Activated CD8-positive, alpha-beta T cell treated with anti-CD3 and anti-CD28 coated beads for 36 hours (primary cell): ENCODE results near the gene GNA14. TPM values are rescaled to one million over a fixed set of nuclear protein-coding genes. Genes with fewer than 3 reads are reported as not detected.
"Not testable (repeated sequence)": the region's sequence is repeated elsewhere in the genome, so short reads cannot be mapped to it uniquely, and the experiment has no call there.

Experiments
- ATAC-seq: fragments of 200-7000 bp; cut with Tn5 transposase; one replicate; pipeline ENCODE4 v1.10.0; 2021; ENCODE audit warnings: mild to moderate bottlenecking, moderate library complexity
- CTCF ChIA-PET: fragments of 350-600 bp; sonication (Branson Sonifier 250); formaldehyde crosslinking; loops from one replicate; lab custom pipeline; 2021; ENCODE audit warnings: antibody characterized with exemption; lab: Charles Lee
- POLR2A ChIA-PET: fragments of 350-600 bp; sonication (Branson Sonifier 250); formaldehyde crosslinking; loops from one replicate; lab custom pipeline; 2021; ENCODE audit warnings: antibody characterized with exemption; lab: Charles Lee
- DNase-seq: peaks from one replicate; pipeline ENCODE4 v3.0.0-alpha.2; 2020
- H3K27ac Mint-ChIP-seq: one replicate; pipeline ENCODE4 v1.8.0; 2021; ENCODE audit warnings: mild to moderate bottlenecking, mixed read lengths
- H3K27me3 Mint-ChIP-seq: one replicate; pipeline ENCODE4 v1.8.0; 2021; ENCODE audit warnings: mixed read lengths
- H3K36me3 Mint-ChIP-seq: one replicate; pipeline ENCODE4 v1.8.0; 2021; ENCODE audit warnings: low read depth, mixed read lengths
- H3K4me1 Mint-ChIP-seq: one replicate; pipeline ENCODE4 v1.8.0; 2021; ENCODE audit warnings: low read depth, mixed read lengths
- H3K4me3 Mint-ChIP-seq: one replicate; pipeline ENCODE4 v1.8.0; 2021; ENCODE audit warnings: mild to moderate bottlenecking, moderate library complexity, mixed read lengths
- H3K9me3 Mint-ChIP-seq: one replicate; pipeline ENCODE4 v1.8.0; 2021; ENCODE audit warnings: mixed read lengths
- intact Hi-C: fragments of 100-400 bp; cut with micrococcal nuclease; formaldehyde crosslinking; loops from one replicate; pipeline ENCODE4 v1.10.0; 2022
- total RNA-seq, 2 experiments: library from RNA; stranded (reverse); gene quantifications; one replicate each; pipeline ENCODE4 v1.2.3, GENCODE V29; 2021
- TF ChIP-seq, protein P1 (sequence below): fragments of 200-600 bp; IDR thresholded peaks from one replicate; pipeline ENCODE4 v1.8.0; 2022; ENCODE audit warnings: antibody characterized with exemption, mild to moderate bottlenecking

The GNA14 gene
- total RNA-seq, 2 experiments from 2014 or later: not detected

- Mint-ChIP-seq H3K36me3 (no peaks in the 10 kb centered on the region), H3K27ac (no peak overlapping the region), H3K27me3 (no peaks in the 10 kb centered on the region), H3K4me1 (no peaks in the 10 kb centered on the region), H3K9me3 (no peaks in the 10 kb centered on the region), H3K4me3 (no peak overlapping the region)
- no peak for DNase-seq
- CTCF ChIA-PET: interaction anchor here (2.2 kb wide), 1 partner anchor 45 kb away, joined by 9 read pairs; no protein-coding TSS in a partner anchor
- TF ChIP-seq, protein P1, sequence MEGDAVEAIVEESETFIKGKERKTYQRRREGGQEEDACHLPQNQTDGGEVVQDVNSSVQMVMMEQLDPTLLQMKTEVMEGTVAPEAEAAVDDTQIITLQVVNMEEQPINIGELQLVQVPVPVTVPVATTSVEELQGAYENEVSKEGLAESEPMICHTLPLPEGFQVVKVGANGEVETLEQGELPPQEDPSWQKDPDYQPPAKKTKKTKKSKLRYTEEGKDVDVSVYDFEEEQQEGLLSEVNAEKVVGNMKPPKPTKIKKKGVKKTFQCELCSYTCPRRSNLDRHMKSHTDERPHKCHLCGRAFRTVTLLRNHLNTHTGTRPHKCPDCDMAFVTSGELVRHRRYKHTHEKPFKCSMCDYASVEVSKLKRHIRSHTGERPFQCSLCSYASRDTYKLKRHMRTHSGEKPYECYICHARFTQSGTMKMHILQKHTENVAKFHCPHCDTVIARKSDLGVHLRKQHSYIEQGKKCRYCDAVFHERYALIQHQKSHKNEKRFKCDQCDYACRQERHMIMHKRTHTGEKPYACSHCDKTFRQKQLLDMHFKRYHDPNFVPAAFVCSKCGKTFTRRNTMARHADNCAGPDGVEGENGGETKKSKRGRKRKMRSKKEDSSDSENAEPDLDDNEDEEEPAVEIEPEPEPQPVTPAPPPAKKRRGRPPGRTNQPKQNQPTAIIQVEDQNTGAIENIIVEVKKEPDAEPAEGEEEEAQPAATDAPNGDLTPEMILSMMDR: no peak
- intact Hi-C loops: no loop called here
- ATAC-seq: no peak
- POLR2A ChIA-PET: interaction anchor here (0.6 kb wide), 1 partner anchor 172 kb away, joined by 3 read pairs; no protein-coding TSS in a partner anchor
These were observed 145.6 kb downstream of the GNA14 start for GRCh38 chr9:77502568-77502967.

DNA sequence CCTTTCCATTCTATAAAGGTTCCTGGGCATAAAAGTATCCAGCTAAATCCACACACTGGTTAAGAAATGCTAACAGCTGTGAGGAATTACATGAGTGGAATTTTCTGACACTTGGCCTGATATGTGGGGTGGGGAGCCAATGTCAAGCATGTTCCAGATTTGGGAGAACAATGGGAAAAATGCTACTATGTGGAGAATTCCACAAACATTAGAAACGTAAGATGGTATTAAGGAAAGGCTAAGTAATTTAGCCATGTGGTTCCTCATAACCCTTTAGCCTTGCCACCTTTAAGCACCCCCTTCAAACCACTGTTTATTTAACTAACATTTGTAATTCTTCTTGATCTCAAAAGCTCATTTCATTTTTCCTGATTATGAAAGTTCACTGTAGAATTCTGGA lies 149.2 kb downstream of the GNA14 start:
- intact Hi-C loops: no loop called here
- ChIA-PET POLR2A (no interaction called here), CTCF (no interaction called here)
- TF ChIP-seq, protein P1: no peak
- Mint-ChIP-seq H3K9me3 (no peaks in the 10 kb centered on the region), H3K27ac (no peak overlapping the region), H3K27me3 (no peaks in the 10 kb centered on the region), H3K36me3 (no peaks in the 10 kb centered on the region), H3K4me3 (no peak overlapping the region), H3K4me1 (no peaks in the 10 kb centered on the region)
- DNase-seq (no peak), ATAC-seq (no peak)

- Mint-ChIP-seq H3K27ac (no peak overlapping the region), H3K9me3 (no peaks in the 10 kb centered on the region), H3K36me3 (no peaks in the 10 kb centered on the region), H3K27me3 (no peaks in the 10 kb centered on the region), H3K4me1 (no peaks in the 10 kb centered on the region), H3K4me3 (no peak overlapping the region)
- POLR2A ChIA-PET: no interaction called here
- TF ChIP-seq, protein P1: no peak
- CTCF ChIA-PET: interaction anchor here (1.1 to 1.3 kb wide), 3 partner anchors 8 to 41 kb away, joined by 3 to 8 read pairs (median 5); no protein-coding TSS in a partner anchor
- ATAC-seq: no peak
- intact Hi-C loops: no loop called here
- DNase-seq: no peak
These were observed 150.6 kb downstream of the GNA14 start for GRCh38 chr9:77497322-77498198.

- Mint-ChIP-seq H3K36me3 (no peaks in the 10 kb centered on the region), H3K27ac (no peak overlapping the region), H3K9me3 (peaks cover 4% of the 10 kb centered on the region), H3K4me1 (no peaks in the 10 kb centered on the region), H3K27me3 (no peaks in the 10 kb centered on the region), H3K4me3 (no peak overlapping the region)
- ChIA-PET CTCF (no interaction called here), POLR2A (no interaction called here)
- intact Hi-C loops: no loop called here
- ATAC-seq (no peak), DNase-seq (no peak)
- TF ChIP-seq, protein P1: no peak
These were observed 152.1 kb downstream of the GNA14 start for GRCh38 chr9:77495834-77496671.

DNA sequence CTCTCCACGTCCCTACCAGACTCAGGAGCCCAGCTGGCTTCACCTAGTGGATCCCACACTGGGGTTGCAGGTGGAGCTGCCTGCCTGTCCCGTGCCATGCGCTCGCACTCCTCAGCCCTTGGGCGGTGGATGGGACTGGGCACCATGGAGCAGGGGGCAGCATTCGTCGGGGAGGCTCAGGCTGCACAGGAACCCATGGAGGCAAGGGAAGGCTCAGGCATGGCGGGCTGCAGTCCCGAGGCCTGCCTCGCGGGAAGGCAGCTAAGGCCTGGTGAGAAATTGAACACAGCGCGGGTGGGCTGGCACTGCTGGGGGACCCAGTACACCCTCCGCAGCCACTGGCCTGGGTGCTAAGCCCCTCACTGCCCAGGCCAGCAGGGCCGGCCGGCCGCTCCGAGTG lies 157.8 kb downstream of the GNA14 start:
- H3K9me3 Mint-ChIP-seq: peaks cover 18% of the 10 kb centered on the region
- POLR2A ChIA-PET, H3K27me3 Mint-ChIP-seq, H3K27ac Mint-ChIP-seq, DNase-seq, ATAC-seq, H3K4me3 Mint-ChIP-seq, intact Hi-C loops: not testable (repeated sequence)
- CTCF ChIA-PET: interaction anchor here (0.6 to 6.9 kb wide), 6 partner anchors 18 to 545 kb away, joined by 3 to 141 read pairs (median 4); no protein-coding TSS in a partner anchor
- H3K36me3 Mint-ChIP-seq: peaks cover 10% of the 10 kb centered on the region
- peaks cover 13% of the 10 kb centered on the region for H3K4me1 Mint-ChIP-seq

DNA sequence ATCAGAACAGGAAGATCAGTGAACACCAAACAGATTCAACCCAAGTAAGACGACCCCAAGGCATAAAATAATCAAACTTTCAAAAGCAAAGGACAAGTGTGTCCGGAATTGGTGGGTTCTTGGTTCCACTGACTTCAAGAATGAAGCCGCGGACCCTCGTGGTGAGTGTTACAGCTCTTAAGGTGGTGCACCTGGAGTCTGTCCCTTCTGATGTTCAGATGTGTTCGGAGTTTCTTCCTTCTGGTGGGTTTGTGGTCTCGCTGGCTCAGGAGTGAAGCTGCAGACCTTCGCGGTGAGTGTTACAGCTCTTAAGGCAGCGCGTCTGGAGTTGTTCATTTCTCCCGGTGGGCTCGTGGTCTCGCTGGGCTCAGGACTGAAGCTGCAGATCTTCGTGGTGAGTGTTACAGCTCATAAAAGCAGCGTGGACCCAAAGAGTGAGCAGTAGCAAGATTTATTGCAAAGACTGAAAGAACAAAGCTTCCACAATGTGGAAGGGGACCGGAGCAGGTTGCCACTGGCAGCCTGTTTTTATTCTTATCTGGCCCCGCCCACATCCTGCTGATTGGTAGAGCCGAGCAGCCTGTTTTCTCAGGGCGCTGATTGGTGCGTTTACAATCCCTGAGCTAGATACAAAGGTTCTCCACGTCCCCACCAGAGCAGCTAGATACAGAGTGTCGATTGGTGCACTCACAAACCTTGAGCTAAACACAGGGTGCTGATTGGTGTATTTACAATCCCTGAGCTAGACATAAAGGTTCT lies 158.5 kb downstream of the GNA14 start:
- peaks cover 18% of the 10 kb centered on the region for H3K9me3 Mint-ChIP-seq
- peaks cover 13% of the 10 kb centered on the region for H3K4me1 Mint-ChIP-seq
- intact Hi-C loops, H3K27me3 Mint-ChIP-seq: not testable (repeated sequence)
- H3K4me3 Mint-ChIP-seq: peak overlapping the region; percentile 81
- ChIA-PET CTCF (interaction anchor here (0.6 to 6.9 kb wide), 13 partner anchors 8 to 546 kb away, joined by 3 to 141 read pairs (median 4); no protein-coding TSS in a partner anchor), POLR2A (interaction anchor here (1.0 kb wide), 1 partner anchor 14 kb away, joined by 3 read pairs; no protein-coding TSS in a partner anchor)
- ATAC-seq (peak; percentile 53), DNase-seq (peak; percentile 55)
- H3K36me3 Mint-ChIP-seq: peaks cover 10% of the 10 kb centered on the region
- H3K27ac Mint-ChIP-seq: peak overlapping the region; percentile 59
